T-helper 9 cell (primary cell): Measurements from ENCODE around the gene SGPL1.
A peak's percentile ranks its signal among the peaks of the same experiment; 100 is the strongest.

Experiments used
- DNase-seq: peaks from one replicate; pipeline ENCODE4 v3.0.0-alpha.2; 2020

SGPL1 gene

DNA sequence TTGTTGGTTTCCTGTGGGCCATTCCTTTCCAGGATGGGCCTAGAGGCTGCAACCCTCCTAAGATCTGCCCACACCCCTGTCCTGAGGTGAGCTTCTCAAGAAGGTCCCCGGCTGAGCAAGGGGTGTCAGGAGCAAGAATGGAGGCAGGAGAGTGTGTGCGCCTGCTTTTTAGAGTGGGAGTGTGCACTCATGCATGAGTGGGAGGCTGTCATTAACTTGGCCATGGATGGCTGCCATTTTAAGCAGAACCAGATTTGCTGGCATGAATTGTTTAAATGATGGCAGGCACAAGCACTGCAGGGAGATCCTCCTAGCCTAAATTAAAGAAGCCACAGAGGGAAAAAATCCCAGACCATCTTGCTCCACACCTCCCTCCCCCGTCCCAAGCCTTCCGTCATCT lies 2.9 kb upstream of the SGPL1 start:
- DNase-seq: no peak

DNA sequence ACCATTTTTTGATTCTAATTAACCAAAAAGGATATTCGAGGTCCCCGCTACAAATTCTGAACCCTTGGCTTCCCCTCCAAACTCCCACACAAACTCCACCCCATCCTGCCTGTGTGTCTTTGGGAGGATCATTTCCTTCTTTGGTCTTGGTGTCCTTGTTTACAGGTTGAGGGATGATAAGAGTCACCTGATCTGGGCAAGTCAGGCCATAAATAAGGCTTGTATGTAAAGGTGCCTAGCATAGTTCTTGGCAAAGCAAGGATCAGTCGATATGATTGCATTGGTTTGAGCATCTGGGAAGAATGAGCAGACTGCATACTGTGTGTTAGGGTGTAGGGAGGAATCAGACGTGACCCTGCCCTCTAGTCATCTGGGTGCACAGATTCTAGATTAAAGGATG lies 1.6 kb upstream of the SGPL1 start:
- no peak for DNase-seq

DNA sequence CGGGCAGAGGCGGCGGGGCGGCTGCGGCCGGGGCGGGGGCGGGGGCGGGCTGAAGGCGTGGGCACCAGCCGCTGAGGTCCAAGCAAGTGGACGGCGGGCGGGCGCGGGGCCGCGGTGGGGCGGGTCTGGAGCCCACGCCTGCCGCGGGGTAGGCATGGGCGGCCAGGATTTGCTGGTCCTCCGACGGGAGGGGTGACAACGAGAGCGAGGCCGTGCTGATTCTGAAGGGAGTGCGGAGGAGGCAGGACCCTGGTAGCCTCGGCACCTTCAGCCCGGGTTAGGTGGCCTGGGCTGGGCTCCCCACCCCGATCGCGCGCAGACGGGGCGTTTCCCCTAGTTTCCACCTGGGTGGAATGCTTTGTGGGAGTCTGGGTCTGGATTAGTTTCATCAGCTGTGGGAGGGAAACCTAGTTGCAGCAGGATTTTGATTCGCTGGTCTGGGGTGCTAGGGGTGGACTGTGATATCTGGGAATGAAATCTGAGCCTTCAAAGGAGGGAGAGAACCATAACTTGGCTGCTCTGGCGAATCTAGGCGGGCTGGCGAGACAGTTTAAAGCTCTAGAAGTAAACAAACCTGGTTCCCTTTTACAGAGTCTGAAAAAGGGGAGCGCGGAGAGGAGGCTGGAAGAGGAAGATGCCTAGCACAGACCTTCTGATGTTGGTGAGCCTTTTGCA lies 609 bp downstream of the SGPL1 start:
- peak; percentile 26 for DNase-seq

DNA sequence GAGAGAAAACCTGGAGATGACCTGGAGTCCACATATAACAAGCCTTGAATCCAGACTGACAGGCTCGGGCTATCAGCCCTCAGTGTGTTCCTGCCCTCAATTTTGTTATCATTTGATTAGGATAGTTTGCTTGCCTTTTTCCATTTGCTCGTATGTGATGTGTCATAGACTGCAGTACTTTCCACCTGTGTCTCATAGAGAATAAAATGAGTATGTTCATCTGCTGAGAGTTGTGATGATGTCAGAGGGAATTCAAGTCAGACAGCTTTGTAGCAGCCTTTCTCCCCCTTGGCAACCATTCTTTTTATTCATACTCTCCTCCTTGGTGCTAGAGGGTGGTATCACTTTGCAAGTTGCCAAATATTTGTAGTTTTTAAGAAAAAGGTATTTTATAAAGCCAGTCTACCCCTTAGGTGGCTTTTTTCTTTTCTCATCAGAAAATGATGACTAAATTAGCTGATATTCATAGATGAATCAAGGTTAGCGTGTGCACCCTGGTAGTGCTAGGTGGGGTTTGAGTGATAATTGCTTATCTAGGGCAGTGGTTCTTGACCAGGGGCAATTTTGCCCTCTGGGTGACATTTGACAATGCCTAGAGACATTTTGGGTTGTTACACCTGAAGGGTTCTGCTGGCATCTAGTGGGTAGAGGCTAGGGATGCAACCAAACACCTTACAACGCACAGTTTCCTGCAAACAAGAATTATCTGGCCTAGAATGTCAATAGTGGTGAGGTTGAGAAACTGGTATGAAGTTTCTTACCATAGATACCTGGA lies 5.4 kb downstream of the SGPL1 start:
- DNase-seq: no peak

DNA sequence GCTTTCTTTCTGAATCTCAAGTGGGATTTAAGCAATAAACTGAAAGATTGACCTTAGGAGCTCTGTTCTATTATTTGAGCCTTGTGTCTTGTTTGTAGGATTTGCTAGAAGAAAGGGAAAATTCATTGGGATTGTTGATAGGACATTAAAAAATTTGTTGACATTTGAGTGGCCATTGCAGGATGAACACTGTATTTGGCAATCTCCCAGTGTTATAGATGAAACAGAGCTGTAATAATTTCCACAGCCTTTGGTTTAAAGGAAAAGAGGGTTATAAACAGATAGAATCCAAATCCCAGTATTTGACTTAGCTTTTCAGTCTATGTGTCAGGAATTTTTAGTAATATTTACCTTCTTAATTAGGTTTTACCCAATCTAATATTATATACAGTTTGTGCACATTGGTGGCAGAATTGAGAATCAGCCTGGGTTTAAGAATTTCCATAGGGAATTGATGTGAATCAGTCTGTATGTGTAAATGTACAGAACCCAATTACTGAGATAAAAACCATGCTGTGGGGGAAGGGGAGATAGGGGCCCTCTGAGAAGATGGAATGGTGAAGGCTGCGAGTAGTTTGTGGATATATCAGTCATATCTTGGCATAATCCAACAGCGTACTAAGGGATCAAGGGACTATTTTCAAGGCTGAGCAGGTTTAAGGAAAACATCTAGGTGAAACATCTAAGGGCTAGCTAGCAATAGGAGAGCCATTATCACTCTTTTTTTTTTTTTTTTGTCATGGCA lies 6.5 kb downstream of the SGPL1 start:
- no peak for DNase-seq

DNA sequence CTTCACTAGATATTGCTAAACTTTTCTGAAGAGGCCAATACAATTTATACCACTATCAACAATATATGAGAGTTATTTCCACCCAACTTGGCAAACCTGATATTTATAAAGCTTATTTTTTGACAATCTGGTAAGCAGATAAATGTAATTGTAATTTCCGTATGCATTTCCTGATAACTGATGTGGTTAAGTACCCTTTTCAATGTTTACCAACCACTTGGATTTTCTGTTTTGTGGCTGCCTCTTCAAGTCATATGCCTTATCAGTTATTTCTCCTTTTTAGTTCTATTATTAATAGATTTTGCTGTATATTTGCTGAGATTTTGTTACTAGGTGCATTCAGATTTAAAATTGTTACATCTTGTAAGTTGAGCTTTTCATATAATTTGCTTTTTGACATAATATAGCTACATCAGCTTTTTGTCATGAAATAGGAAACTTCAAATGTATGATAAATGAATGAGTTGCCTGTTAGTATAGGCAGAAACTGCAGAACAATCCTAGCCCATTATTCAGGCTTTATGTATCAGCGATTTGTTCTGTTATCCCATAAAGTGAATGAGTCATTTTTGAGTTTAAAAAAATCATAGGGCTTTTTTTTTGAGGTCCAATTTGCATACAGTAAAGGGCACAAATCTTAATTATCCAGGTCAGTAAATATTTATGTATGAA lies 11.5 kb downstream of the SGPL1 start:
- DNase-seq: no peak

DNA sequence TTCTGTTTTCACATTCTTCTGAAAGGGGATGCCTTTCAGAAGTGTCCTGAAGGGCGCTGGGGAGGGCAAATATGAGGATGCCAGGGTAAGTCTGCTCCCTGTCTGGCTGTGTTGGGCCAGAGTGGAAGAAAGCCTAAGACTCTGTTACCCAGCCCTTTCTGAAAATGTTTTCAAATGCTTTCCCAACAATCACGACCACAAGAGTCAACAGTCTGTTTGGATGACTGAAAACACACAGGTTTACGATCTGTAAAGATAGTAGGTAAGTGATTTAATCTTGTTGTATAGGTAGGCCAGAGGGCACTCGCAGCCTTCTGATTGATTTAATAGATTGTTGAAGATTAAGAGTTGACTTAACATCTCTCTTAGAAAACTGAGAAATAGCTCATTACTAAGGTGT lies 13.2 kb downstream of the SGPL1 start:
- no peak for DNase-seq

DNA sequence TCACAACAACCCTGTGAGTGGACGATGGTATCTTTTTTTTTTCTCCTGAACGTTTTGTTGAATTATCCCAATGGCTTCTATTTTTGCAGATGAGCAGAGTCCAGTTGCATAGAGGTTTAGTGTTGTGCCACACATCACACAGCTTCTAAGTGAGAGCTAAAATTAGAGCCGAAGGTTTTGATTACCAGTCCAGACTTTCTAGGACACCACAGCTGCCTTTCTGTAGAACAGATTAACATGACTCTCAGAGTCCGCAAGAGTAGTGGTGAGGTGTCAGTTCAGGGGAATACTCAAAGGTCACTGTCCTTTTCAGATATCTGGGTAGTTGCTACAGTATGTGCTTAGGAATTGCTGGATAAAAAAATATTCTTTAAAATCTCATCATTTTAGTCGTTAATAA lies 13.8 kb downstream of the SGPL1 start:
- DNase-seq: no peak

DNA sequence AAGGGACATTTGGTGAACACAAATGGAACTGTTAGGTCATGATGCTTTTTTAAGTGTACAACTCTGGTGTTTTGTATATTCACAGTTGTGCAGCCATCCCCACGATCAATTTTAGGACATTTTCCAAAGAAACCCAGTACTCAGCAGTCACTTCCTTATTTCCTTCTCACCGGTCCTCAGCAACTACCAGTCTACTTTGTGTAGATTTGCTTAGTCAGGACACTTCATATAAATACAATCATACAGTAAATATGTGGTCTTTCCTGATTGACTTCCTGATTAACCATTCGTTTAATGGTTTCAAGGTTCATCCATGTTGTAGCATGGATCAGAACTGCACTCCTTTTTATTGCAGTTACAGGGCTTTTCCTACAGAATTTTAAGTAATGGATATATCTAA lies 14.4 kb downstream of the SGPL1 start:
- no peak for DNase-seq

DNA sequence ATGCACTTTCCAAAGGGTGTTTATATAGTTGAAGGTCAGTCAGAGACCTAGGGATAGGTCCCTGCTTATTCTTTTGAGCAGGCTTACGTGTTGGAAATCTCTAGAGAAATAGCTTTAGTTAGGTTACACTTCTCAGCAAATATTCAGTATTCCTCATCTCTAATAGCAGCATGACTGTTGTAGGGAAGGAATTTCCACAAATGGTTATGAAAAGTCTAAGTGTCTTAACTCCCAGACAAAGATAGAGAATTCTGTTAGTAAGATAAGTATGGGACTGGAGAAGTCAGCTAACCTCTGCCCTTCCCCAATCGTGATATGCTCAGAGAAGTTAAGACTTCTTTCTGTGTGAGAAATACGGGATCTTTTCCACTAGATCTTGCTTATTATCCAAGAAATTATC lies 16.5 kb downstream of the SGPL1 start:
- no peak for DNase-seq

DNA sequence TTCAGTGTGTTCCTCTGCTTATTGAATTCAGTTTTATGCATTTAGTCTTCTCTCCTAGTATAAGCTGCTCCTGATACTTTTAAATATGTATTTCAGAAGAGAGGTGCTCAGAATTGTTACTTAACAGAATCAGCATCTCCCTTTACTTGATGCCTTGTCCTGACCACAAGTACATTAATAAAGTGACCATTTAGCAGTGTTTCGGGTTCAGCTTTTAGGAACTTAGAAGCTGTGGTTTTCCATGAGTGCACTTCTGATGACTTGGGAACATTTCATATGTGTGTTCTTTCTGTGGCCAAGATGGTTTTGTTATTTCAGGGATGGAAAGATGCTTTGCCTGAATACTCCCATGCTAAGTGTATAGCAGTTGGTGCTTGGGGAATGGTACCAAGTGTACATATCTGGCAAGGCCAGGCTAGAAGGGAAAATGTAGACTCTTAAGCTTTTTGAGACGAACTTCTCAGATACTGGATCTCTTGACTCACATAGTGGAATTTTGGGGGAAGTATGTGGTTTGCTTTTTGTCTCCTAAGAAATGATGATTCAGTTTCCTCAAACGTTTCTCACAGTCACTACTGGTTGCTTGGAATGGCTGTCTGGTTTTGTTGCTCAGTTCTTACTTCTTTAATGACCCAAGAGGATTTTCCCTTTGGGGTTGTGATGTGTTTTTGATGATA lies 17.2 kb downstream of the SGPL1 start:
- DNase-seq: no peak

DNA sequence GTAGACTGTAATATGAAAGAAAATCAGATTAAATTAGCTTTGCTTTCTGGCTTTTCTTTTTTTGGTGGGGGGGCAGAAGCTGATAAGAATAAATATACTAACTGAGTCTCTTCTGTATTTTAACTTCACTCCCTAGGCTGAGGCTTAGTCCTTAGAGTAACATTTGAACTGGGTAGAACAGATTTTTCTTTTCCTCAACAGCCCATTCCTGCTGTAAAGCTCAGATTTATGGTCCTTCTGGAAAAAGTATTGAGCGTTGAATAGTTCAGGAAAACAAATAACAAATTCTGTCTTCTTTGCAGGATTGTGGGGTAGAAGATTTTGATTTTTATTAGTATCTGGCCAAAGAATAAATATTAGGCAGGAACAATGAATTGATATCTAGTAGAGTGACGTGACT lies 17.9 kb downstream of the SGPL1 start:
- DNase-seq: no peak

DNA sequence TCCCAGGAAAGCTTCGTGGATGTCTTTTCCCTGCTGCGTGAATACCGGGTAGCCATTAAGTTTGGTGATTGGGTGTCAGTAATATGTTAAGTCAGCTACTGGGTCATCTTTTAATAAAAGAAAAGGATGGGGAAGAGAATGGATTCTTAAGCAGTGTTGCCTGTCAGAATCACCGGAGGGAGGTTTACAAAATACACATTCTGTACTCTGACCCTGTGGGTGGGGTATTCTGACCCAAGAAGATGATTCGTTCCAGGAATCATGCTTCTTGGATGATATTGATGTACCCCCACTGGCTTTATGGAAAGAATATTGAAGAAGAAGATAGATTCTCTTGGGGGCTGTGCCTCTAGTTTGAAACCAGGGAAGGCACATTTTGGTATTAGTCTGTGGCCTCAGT lies 18.3 kb downstream of the SGPL1 start:
- no peak for DNase-seq

DNA sequence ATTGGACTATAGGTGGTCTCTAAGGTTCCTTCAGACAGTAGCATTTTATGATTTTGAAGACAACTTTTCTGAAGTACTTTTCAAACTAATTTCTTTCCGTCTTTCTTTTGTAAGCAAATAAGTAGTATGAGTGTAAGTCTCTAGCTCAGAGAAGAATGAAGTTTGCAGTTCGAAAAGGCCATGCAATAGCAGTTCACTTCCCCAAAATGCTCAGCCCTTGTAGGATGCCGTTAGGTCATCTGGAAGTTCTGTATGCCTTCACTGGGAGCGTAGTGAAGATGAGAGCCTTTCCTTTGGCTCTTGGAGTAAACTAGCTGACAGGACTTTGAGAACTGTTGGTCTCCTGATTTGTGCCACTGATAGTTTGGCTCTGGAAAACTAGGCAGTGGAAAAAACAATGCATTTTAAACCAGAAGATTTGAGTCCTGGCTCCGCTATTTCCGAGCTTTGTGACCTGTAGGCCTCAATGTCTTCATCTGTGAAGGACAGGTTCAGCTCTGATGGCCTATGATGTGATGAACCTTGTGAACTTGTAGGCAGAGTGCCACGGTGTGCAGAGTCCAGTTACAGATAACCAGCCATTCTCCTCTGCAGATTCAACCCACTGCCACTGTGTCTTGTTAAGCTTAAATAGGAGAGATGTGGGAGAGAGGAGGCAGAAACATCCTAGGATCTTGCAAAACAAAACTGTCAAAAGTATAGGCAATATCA lies 18.8 kb downstream of the SGPL1 start:
- no peak for DNase-seq

DNA sequence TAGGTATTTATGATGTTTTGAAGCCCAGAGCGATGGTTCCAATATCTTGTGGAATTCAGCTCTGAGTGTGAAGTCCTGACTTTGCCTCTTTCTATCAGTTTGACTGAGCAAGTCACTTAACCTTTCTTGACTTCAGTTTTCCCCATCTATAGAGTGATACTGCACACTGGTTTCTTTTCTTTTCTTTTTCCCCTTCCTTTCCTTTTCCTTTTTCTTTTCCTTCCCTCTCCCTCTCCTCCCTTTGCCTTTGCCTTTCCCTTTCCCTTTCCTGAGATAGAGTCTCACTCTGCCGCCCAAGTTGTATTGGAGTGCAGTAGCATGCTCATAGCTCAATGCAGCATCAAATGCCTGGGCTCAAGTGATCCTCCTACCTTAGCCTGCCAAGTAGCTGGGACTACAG lies 20.6 kb downstream of the SGPL1 start:
- no peak for DNase-seq

DNA sequence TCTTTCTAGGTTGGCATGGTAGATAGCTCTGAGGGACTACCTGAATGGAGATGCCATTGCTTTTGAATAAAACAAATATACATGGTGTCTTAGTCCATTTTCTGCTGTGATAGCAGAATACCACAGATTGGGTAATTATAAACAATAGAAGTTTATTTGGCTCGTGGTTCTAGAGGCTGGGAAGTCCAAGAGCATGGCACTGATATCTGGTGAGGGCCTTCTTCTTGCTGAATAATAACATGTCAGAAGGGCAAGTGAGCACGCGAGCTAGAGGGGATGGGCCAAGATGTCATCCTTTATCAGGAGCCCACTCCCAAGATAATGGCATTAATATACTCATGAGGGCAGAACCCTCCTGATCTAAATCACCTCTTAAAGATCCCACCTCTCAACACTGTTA lies 21.9 kb downstream of the SGPL1 start:
- no peak for DNase-seq

DNA sequence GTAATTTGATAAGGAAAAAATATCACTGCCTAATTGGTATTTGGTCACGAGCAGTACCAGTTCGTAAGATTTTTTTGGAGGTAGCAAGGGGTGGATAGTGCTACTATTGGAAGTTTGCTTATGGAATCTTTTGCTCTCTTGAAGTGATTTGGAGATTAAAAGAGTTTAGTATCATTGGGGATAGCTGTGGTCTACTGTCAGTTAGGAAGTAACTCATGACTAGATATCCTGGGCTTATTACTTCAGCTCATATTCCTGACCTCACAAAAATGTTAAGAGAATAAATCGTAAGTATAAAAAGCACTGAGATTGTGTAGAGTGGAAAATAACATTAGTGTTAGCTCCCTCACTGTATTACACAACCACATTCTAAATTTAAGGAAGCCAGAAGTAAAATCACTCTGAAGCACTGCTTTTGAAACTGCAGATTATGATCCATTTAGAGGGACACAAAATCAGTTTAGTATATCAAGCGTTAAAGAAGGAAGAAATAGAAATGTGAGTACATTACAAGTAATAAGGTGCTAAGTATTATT lies 22.6 kb downstream of the SGPL1 start:
- DNase-seq: no peak

DNA sequence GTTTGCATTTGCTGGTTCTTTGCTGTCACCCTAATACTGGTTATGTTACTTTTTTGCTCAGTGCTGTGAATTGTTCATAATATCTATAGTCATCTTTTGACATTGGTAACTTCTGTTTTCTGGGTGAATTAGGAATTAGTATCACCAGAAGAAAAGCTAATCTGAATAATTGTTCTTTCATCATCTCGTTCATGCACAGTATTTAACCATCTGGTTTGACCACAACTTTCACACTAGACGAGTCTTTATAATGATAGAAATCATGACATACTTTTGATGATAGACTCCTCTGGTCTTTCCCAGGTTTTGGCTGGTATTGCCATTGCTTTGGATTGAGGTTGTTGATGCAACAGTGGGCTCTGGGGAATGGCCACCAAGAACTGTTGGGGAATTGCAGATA lies 25.1 kb downstream of the SGPL1 start:
- no peak for DNase-seq

DNA sequence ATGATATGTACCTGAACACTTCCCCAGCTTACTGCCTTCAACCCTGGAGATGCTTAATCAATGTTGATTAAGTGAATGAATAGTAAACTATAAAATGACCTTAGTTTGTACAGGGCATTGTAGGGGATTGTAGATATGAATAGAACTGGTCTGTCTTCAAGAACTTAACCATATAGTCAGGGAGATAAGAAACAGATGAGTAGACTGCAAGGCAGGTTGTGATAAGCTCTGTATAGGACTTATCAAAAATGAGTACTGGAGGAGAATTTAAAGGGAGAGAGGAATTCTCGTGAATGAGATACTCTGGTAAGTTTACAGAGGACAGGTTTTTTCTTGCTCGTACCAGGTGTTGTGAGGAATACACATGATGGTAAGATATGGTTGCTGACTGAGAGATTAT lies 27.6 kb downstream of the SGPL1 start:
- DNase-seq: no peak

DNA sequence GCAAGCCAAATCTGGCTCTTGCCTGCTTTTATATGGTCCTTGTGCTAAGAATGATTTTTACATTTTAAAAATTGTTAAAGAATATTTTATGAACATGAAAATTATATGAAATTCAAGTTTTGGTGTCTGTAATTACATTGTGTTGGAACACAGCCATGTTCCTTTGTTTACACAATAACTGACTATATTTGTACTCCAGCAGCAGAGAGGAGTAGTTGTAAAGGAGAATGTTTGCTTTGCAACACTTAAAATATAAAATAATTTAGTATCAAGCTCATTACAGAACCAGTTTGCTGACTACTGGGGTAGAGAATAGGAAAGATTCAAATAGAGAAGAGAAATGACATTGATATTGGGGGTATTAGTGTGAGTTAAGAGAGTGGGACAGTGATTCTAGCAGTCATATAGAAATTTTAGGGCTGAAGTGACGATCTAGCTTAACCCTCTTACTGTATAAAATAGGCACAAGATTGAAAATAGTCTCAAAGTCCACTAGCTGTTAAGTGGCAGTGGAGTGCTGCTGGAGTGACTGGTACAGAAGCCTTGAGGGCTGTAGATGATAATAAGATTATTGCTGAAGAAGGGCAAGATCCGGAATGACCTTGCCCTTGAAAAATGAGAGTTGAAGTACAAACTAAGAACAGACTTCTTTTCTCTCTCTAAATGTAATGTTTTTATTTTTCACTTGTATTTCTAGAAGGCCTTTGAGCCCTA lies 28.2 kb downstream of the SGPL1 start:
- DNase-seq: no peak

DNA sequence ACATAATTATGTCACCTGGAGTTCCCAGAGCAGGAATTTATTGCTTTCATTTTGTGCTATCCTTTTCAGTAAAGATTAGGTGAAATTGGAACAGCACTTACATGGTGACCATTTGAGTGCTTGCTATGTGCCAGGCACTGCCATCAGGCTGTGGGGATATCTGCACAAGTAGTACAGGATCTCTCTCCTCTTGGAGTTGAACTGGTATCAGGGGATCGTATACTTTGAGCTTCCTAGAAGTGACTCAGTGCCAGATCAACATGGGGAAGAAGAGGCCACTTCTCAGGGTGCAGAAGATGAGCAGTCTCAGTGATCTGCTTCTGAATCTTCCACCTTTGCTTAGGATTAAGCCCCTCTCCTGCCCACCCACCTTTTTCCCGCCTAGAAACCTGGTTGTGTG lies 29.5 kb downstream of the SGPL1 start:
- DNase-seq: no peak
